HepG2 (cell line): ENCODE results near the gene NME1. TPM values are rescaled to one million over a fixed set of nuclear protein-coding genes. Genes with fewer than 3 reads are reported as not detected.

Experiments
- E2F5 ChIP-seq: sonication (generic); formaldehyde crosslinking; conservative IDR thresholded peaks from 2 replicates; pipeline ENCODE4 v1.4.0; 2020; ENCODE audit warnings: missing genetic modification reagents
- ELF3 ChIP-seq: IDR thresholded peaks from 2 replicates; pipeline ENCODE4 v1.6.1; 2016; ENCODE audit warnings: missing genetic modification reagents, missing compliant biosample characterization
- KDM4B ChIP-seq: sonication (generic); formaldehyde crosslinking; IDR thresholded peaks from 2 replicates; pipeline ENCODE4 v1.4.0; 2020; ENCODE audit warnings: missing genetic modification reagents
- KLF12 ChIP-seq: sonication (generic); formaldehyde crosslinking; IDR thresholded peaks from 2 replicates; pipeline ENCODE4 v1.4.0; 2020; ENCODE audit warnings: missing genetic modification reagents, borderline replicate concordance
- KLF9 ChIP-seq: IDR thresholded peaks from 2 replicates; pipeline ENCODE4 v1.6.1; 2016; ENCODE audit warnings: low read depth
- RERE ChIP-seq: IDR thresholded peaks from 2 replicates; pipeline ENCODE4 v1.6.1; 2016; ENCODE audit warnings: low read depth, missing genetic modification reagents, missing compliant biosample characterization
- TERF1 ChIP-seq: sonication (generic); formaldehyde crosslinking; IDR thresholded peaks from 2 replicates; pipeline ENCODE4 v1.8.0; 2022; ENCODE audit warnings: mild to moderate bottlenecking, missing genetic modification reagents, moderate library complexity
- THAP7 ChIP-seq: sonication (generic); formaldehyde crosslinking; IDR thresholded peaks from 2 replicates; pipeline ENCODE4 v1.8.1; 2023; ENCODE audit warnings: mild to moderate bottlenecking, missing genetic modification reagents
- ZBTB34 ChIP-seq: sonication (generic); formaldehyde crosslinking; IDR thresholded peaks from 2 replicates; pipeline ENCODE4 v1.8.0; 2022; ENCODE audit warnings: mild to moderate bottlenecking, missing genetic modification reagents
- ZMAT5 ChIP-seq: sonication (generic); formaldehyde crosslinking; IDR thresholded peaks from 2 replicates; pipeline ENCODE4 v1.5.0; 2020; ENCODE audit warnings: mild to moderate bottlenecking, low read depth, missing genetic modification reagents, borderline replicate concordance
- ZNF205 ChIP-seq: IDR thresholded peaks from 2 replicates; pipeline ENCODE4 v1.6.1; 2018; ENCODE audit warnings: missing biosample characterization, missing genetic modification reagents
- ZNF3 ChIP-seq: IDR thresholded peaks from 2 replicates; pipeline ENCODE4 v1.7.0; 2017; ENCODE audit warnings: inconsistent platforms
- ZNF558 ChIP-seq: sonication (generic); formaldehyde crosslinking; IDR thresholded peaks from 2 replicates; pipeline ENCODE4 v1.9.0; 2022; ENCODE audit warnings: mild to moderate bottlenecking, missing genetic modification reagents, borderline replicate concordance
- ZNF597 ChIP-seq: sonication (generic); formaldehyde crosslinking; IDR thresholded peaks from 2 replicates; pipeline ENCODE4 v1.5.0; 2020; ENCODE audit warnings: missing genetic modification reagents
- ZNF644 ChIP-seq: IDR thresholded peaks from 2 replicates; pipeline ENCODE4 v1.6.1; 2016; ENCODE audit warnings: low read depth
- ZNF784 ChIP-seq: sonication (generic); formaldehyde crosslinking; IDR thresholded peaks from 2 replicates; pipeline ENCODE4 v1.5.1; 2020; ENCODE audit warnings: missing genetic modification reagents, mild to moderate bottlenecking, borderline replicate concordance
- polyA plus RNA-seq, 8 experiments: library from polyadenylated mRNA; depleted of rRNA in 3 of 8; stranded (reverse) in 7 of 8; unstranded in 1 of 8; fragments of >200 nt; fragmentation: Illumina TruSeq in 4 of 8; extraction: Trizol in 4 of 8; gene quantifications; 2 replicates each; pipeline versions ENCODE4 v1.2.1 to v1.2.3, GENCODE V29; 2011 to 2016; ENCODE audit warnings: low read depth in 4 of 8, missing spikeins in 1 of 8, mixed read lengths in 1 of 8; ENCODE audit not compliant: insufficient read depth in 1 of 8
- total RNA-seq, 5 experiments: library from RNA; depleted of rRNA; stranded (reverse); fragments of >200 nt; fragmentation: Illumina TruSeq; extraction: Trizol; gene quantifications; 2 replicates each; pipeline ENCODE4 v1.2.3, GENCODE V29; 2016; ENCODE audit warnings: low read depth in 1 of 5

The NME1 gene
- total and polyA plus RNA-seq, 2 of the 13 experiments (the other 11 are each of a cell fraction or from before 2014, with no cell fraction given), result 295 to 516 TPM

- no peak for TF ChIP-seq ZNF597 (CRISPR knock-in tag)
- peak; percentile 43; the same call in 1 of the 2 replicates for TF ChIP-seq TERF1 (CRISPR knock-in tag)
- no peak for TF ChIP-seq KLF9 (CRISPR knock-in tag)
- peak; percentile 42 for TF ChIP-seq KLF12
- 0 out of 2 replicates have a peak, but pooled peaks have one; percentile 35 for TF ChIP-seq E2F5 (CRISPR knock-in tag)
- TF ChIP-seq THAP7 (CRISPR knock-in tag), result 0 out of 2 replicates have a peak, but pooled peaks have one; percentile 10
- no peak for TF ChIP-seq ZMAT5 (CRISPR knock-in tag)
- TF ChIP-seq ZNF205, result no peak
- no peak; the same call in 1 of the 2 replicates for TF ChIP-seq ZNF784
- TF ChIP-seq ZNF3 (CRISPR knock-in tag), result no peak
- TF ChIP-seq KDM4B (CRISPR knock-in tag), result no peak
- peak; percentile 14; the same call in 1 of the 2 replicates for TF ChIP-seq RERE (CRISPR knock-in tag)
- TF ChIP-seq ZNF558 (CRISPR knock-in tag), result peak; percentile 91; the same call in 1 of the 2 replicates
- no peak; the same call in 1 of the 2 replicates for TF ChIP-seq ZBTB34 (CRISPR knock-in tag)
- peak; percentile 24; the same call in 1 of the 2 replicates for TF ChIP-seq ELF3 (CRISPR knock-in tag)
- no peak for TF ChIP-seq ZNF644 (CRISPR knock-in tag)
Observed at GRCh38 chr17:51166198-51166986, 13.0 kb downstream of the NME1 start, which contains the start of gene NME2 (continued).
